Suprapubic skin (tissue), 4 donors: Measurements from ENCODE around the gene EGF. TPM values are rescaled to one million over a fixed set of nuclear protein-coding genes. Genes with fewer than 3 reads are reported as not detected.
"Not testable (repeated sequence)": the region's sequence is repeated elsewhere in the genome, so short reads cannot be mapped to it uniquely, and the experiment has no call there.

Experiments used
- DNase-seq, 2 donors: peaks; one replicate each; pipeline ENCODE4 v3.0.0-alpha.2; 2019; ENCODE audit warnings: low spot score in 2 of 2
- H3K27ac ChIP-seq: fragments of 200-600 bp; sonication (generic); one replicate; pipeline ENCODE4 v1.5.1; 2019
- H3K27me3 ChIP-seq: fragments of 200-600 bp; sonication (generic); one replicate; pipeline ENCODE4 v1.5.1; 2019
- H3K36me3 ChIP-seq: fragments of 200-600 bp; sonication (generic); one replicate; pipeline ENCODE4 v1.5.1; 2019
- H3K4me1 ChIP-seq: fragments of 200-600 bp; sonication (generic); one replicate; pipeline ENCODE4 v1.5.1; 2019
- H3K4me3 ChIP-seq: fragments of 200-600 bp; sonication (generic); one replicate; pipeline ENCODE4 v1.5.1; 2019; ENCODE audit warnings: mild to moderate bottlenecking
- H3K9me3 ChIP-seq: fragments of 200-600 bp; sonication (generic); one replicate; pipeline ENCODE4 v1.5.1; 2019
- CTCF ChIP-seq, 2 donors: fragments of 200-600 bp in 1 of 2; fragments of 450-650 bp in 1 of 2; sonication (generic) in 1 of 2; IDR thresholded peaks; one replicate each; pipeline ENCODE4 v1.5.1; 2016 to 2019; ENCODE audit warnings: antibody characterized with exemption in 2 of 2, mild to moderate bottlenecking in 1 of 2, moderate library complexity in 1 of 2
- EP300 ChIP-seq: sonication (generic); formaldehyde crosslinking; IDR thresholded peaks from one replicate; pipeline ENCODE4 v1.6.1; 2017; ENCODE audit warnings: antibody characterized with exemption
- POLR2A ChIP-seq, 2 donors: fragments of 450-650 bp; IDR thresholded peaks; one replicate each; pipeline ENCODE4 v1.6.1; 2017; ENCODE audit warnings: antibody characterized with exemption in 2 of 2, mild to moderate bottlenecking in 2 of 2, moderate library complexity in 2 of 2
- POLR2AphosphoS5 ChIP-seq, 3 donors: sonication (generic); formaldehyde crosslinking; IDR thresholded peaks; one replicate each; pipeline ENCODE4 v1.6.1; 2017; ENCODE audit warnings: antibody characterized with exemption in 3 of 3
- whole genome bisulfite sequencing: methylation state at CpG from one replicate; pipeline ENCODE4 v1.1.5; 2018; 5-methylcytosine and 5-hydroxymethylcytosine counted together
- total RNA-seq, 4 donors: library from RNA; depleted of rRNA; stranded (reverse); fragments of >200 nt; gene quantifications; one replicate each; pipeline ENCODE4 v1.1.0, GENCODE V29; 2016

Gene EGF
- total RNA-seq, 4 donors from 2014 or later = 1.1 to 20.3 (median 2.9) TPM

- H3K4me1 ChIP-seq = no peaks in the 10 kb centered on the region
- no peak for TF ChIP-seq EP300
- no peak for TF ChIP-seq POLR2AphosphoS5 (IDR thresholded peaks at IDR 0.05)
- TF ChIP-seq CTCF (IDR thresholded peaks at IDR 0.05) = no peak
- TF ChIP-seq POLR2A (IDR thresholded peaks at IDR 0.05) = no peak
- H3K36me3 ChIP-seq = no peaks in the 10 kb centered on the region
- no peak overlapping the region for H3K27ac ChIP-seq
- DNase-seq = no peak
- H3K27me3 ChIP-seq = no peaks in the 10 kb centered on the region
- H3K9me3 ChIP-seq = no peaks in the 10 kb centered on the region
- H3K4me3 ChIP-seq = no peak overlapping the region
- 80% methylated on average over 3 of the region's 3 CpGs for WGBS
These were observed 113.0 kb downstream of the EGF start for GRCh38 chr4:110025718-110026117.

GRCh38 chr4:110032603-110033002 is 119.9 kb downstream of the EGF start:
- Histone ChIP-seq H3K27ac (no peak overlapping the region), H3K4me3 (no peak overlapping the region), H3K27me3 (no peaks in the 10 kb centered on the region), H3K4me1 (no peaks in the 10 kb centered on the region), H3K36me3 (no peaks in the 10 kb centered on the region), H3K9me3 (no peaks in the 10 kb centered on the region)
- no peak for TF ChIP-seq POLR2AphosphoS5 (IDR thresholded peaks at IDR 0.05)
- TF ChIP-seq EP300 = no peak
- TF ChIP-seq CTCF (IDR thresholded peaks at IDR 0.05) = no peak
- no peak for TF ChIP-seq POLR2A (IDR thresholded peaks at IDR 0.05)
- DNase-seq = no peak
- WGBS = 76% methylated on average over 7 of the region's 7 CpGs

DNA sequence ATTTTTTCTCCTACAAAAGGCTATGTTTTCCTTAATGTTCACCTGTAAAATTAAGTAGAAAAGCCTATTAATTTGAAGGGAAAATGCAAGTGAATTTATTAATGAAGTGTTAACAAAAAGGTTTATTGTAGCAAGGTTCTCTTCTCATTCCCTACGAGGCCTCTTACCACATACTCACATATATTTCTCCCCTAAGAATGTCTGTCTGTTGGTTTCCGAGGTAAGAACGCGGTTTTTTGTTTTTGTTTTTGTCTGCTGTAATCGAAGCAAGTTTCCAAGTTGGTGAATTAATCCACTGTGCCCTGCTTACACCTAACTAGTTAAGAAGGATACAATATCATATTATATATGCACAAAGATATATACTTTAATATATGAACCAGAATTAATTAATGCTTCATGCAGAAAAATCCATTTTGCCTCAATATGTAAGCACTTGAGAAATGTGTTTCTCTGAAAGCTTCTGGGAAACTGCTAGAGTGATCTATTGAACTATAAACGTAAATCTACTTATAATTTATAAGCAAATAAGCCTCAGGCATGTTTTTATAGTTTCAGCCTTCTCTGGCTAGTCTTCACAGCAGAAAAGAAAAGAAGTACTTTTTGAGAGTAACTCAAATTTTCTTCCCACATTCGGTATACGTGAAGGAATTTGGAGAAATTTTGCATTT is 120.8 kb downstream of the EGF start:
- H3K4me1 ChIP-seq = no peaks in the 10 kb centered on the region
- H3K27ac ChIP-seq = no peak overlapping the region
- H3K4me3 ChIP-seq = no peak overlapping the region
- 42% methylated on average over 8 of the region's 8 CpGs for WGBS
- DNase-seq = no peak
- H3K9me3 ChIP-seq = no peaks in the 10 kb centered on the region
- no peaks in the 10 kb centered on the region for H3K27me3 ChIP-seq
- H3K36me3 ChIP-seq = no peaks in the 10 kb centered on the region
- no peak for TF ChIP-seq CTCF (IDR thresholded peaks at IDR 0.05)
- TF ChIP-seq POLR2AphosphoS5 (IDR thresholded peaks at IDR 0.05) = no peak
- no peak for TF ChIP-seq POLR2A (IDR thresholded peaks at IDR 0.05)
- no peak for TF ChIP-seq EP300

DNA sequence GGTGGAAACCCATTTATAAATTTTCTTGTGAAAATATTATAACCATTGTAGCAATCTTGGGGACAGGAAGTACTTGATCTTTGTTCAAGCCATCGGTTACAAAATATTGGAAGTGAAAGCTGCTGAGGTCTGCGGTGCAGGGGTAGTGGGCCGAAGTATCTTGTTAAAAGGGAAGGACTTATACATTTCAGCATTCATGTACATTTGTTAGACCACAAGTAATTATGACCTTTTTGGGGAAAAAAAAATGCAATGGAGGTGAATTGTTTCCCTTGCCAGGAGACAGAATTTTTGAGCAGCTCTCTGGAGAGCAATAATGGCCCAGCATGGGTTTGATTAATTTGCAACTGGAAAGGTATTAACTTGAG is 121.3 kb downstream of the EGF start:
- 70% methylated on average over 3 of the region's 3 CpGs for WGBS
- TF ChIP-seq CTCF (IDR thresholded peaks at IDR 0.05) (no peak), POLR2A (IDR thresholded peaks at IDR 0.05) (no peak), EP300 (no peak), POLR2AphosphoS5 (IDR thresholded peaks at IDR 0.05) (no peak)

DNA sequence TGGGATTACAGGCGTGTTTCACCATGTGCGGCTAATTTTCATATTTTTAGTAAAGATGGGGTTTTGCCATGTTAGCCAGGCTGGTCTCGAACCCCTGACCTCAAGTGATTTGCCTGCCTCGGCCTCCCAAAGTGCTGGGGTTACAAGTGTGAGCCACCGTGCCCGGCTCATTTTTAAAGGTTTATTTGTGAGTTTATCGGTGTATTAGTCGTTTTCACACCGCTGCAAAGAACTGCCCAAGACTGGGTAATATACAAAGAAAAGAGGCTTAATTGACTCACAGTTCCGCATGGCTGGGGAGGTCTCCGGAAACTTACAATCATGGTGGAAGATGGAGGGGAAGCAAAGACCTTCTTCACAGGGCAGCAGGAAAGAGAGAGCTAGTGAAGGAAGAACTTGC is 126.5 kb downstream of the EGF start:
- H3K4me3 ChIP-seq, H3K27me3 ChIP-seq, H3K27ac ChIP-seq, H3K4me1 ChIP-seq, H3K9me3 ChIP-seq, H3K36me3 ChIP-seq, DNase-seq: not testable (repeated sequence)
- WGBS = 95% methylated on average over 11 of the region's 11 CpGs

More for the DNA sequence above, 121.3 kb downstream of the EGF start:
- no peaks in the 10 kb centered on the region for H3K36me3 ChIP-seq
- no peaks in the 10 kb centered on the region for H3K9me3 ChIP-seq
- no peak overlapping the region for H3K27ac ChIP-seq
- no peaks in the 10 kb centered on the region for H3K4me1 ChIP-seq
- no peaks in the 10 kb centered on the region for H3K27me3 ChIP-seq
- no peak overlapping the region for H3K4me3 ChIP-seq
- no peak for DNase-seq

DNA sequence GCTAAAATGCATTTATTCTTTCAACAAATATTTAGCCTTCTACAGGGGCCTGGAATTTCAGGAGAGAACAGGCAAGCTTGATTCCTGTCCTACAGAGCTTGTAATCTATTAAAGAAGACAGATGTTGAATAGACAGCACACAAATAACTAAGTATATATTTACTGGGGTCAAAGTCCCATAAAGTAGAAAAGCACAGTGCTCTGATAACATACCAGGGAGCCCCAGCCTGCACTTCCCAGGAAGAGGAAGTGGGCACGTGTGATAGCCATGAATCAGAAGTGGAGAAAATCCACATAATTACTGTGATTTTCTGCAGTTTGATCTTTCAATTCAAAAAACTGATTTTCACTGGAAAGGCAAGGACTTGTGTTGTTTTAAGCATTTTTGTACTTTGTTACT is 129.1 kb downstream of the EGF start:
- DNase-seq = no peak
- WGBS = 50% methylated on average over 1 of the region's 1 CpG
- Histone ChIP-seq H3K9me3 (no peaks in the 10 kb centered on the region), H3K27me3 (no peaks in the 10 kb centered on the region), H3K4me3 (no peak overlapping the region), H3K4me1 (no peaks in the 10 kb centered on the region), H3K27ac (no peak overlapping the region), H3K36me3 (no peaks in the 10 kb centered on the region)
- no peak for TF ChIP-seq EP300
